Naive thymus-derived CD4-positive, alpha-beta T cell (primary cell): ENCODE data around the gene LMX1A. TPM values are rescaled to one million over a fixed set of nuclear protein-coding genes. Genes with fewer than 3 reads are reported as not detected.
A peak's percentile ranks its signal among the peaks of the same experiment; 100 is the strongest.

Experiments used
- ATAC-seq: fragments of 150-1000 bp; cut with Tn5 transposase; 2 replicates; pipeline ENCODE4 v1.10.0; 2021; ENCODE audit warnings: mild to moderate bottlenecking, moderate library complexity
- CTCF ChIA-PET: fragments of 350-600 bp; sonication (Branson Sonifier 250); formaldehyde crosslinking; loops from one replicate; lab custom pipeline; 2021; ENCODE audit warnings: antibody characterized with exemption; lab: Charles Lee
- POLR2A ChIA-PET: fragments of 350-600 bp; sonication (Branson Sonifier 250); formaldehyde crosslinking; loops from one replicate; lab custom pipeline; 2021; ENCODE audit warnings: antibody characterized with exemption, inconsistent platforms; lab: Charles Lee
- DNase-seq, 9 donors: peaks; one replicate each; pipeline versions ENCODE4 v3.0.0 to v3.0.0-alpha.2; 2020 to 2022; ENCODE audit warnings: mixed read lengths in 1 of 9
- H3K27ac ChIP-seq: one replicate; pipeline ENCODE4 v1.7.0; 2013; ENCODE audit warnings: mild to moderate bottlenecking, low read depth, low read length, moderate library complexity
- H3K27me3 ChIP-seq, 2 donors: one replicate each; pipeline ENCODE4 v1.7.0; 2013; ENCODE audit warnings: low read length in 2 of 2, mild to moderate bottlenecking in 2 of 2, moderate library complexity in 2 of 2; ENCODE audit not compliant: control insufficient read depth in 2 of 2, insufficient read depth in 2 of 2
- H3K36me3 ChIP-seq, 3 experiments: 1 replicate in 2 of 3; 2 replicates in 1 of 3; pipeline ENCODE4 v1.7.0; 2013; ENCODE audit warnings: low read length in 3 of 3, mild to moderate bottlenecking in 3 of 3, moderate library complexity in 1 of 3; ENCODE audit not compliant: insufficient read depth in 3 of 3, control insufficient read depth in 2 of 3
- H3K4me1 ChIP-seq, 2 donors: one replicate each; pipeline ENCODE4 v1.7.0; 2013; ENCODE audit warnings: low read length in 2 of 2, mild to moderate bottlenecking in 2 of 2, moderate library complexity in 1 of 2; ENCODE audit not compliant: control insufficient read depth in 2 of 2, insufficient read depth in 2 of 2
- H3K4me3 ChIP-seq: 2 replicates; pipeline ENCODE4 v1.7.0; 2013; ENCODE audit warnings: mild to moderate bottlenecking, low read length
- H3K9me3 ChIP-seq, 3 experiments: 1 replicate in 2 of 3; 2 replicates in 1 of 3; pipeline ENCODE4 v1.7.0; 2013; ENCODE audit warnings: low read length in 3 of 3; ENCODE audit not compliant: control insufficient read depth in 2 of 3
- H3K27ac Mint-ChIP-seq, 9 donors: one replicate each; pipeline ENCODE4 v1.8.0; 2020 to 2022; ENCODE audit warnings: mixed read lengths in 9 of 9, mild to moderate bottlenecking in 8 of 9, moderate library complexity in 5 of 9, inconsistent platforms in 2 of 9
- H3K27me3 Mint-ChIP-seq, 5 donors: one replicate each; pipeline ENCODE4 v1.8.0; 2021 to 2022; ENCODE audit warnings: mixed read lengths in 5 of 5, mild to moderate bottlenecking in 1 of 5
- H3K36me3 Mint-ChIP-seq, 5 donors: one replicate each; pipeline ENCODE4 v1.8.0; 2020 to 2022; ENCODE audit warnings: mixed read lengths in 5 of 5, mild to moderate bottlenecking in 3 of 5, inconsistent platforms in 1 of 5
- H3K4me1 Mint-ChIP-seq, 7 donors: one replicate each; pipeline ENCODE4 v1.8.0; 2020 to 2022; ENCODE audit warnings: mixed read lengths in 7 of 7, mild to moderate bottlenecking in 3 of 7, inconsistent platforms in 1 of 7
- H3K4me3 Mint-ChIP-seq, 10 donors: one replicate each; pipeline ENCODE4 v1.8.0; 2020 to 2022; ENCODE audit warnings: mild to moderate bottlenecking in 10 of 10, mixed read lengths in 10 of 10, moderate library complexity in 6 of 10, inconsistent platforms in 2 of 10
- H3K9me3 Mint-ChIP-seq, 11 donors: one replicate each; pipeline ENCODE4 v1.8.0; 2020 to 2022; ENCODE audit warnings: mixed read lengths in 11 of 11, mild to moderate bottlenecking in 4 of 11, inconsistent platforms in 1 of 11, moderate library complexity in 1 of 11
- intact Hi-C, 2 donors: fragments of 100-400 bp; cut with micrococcal nuclease; formaldehyde crosslinking; loops; one replicate each; pipeline ENCODE4 v1.15.1; 2023
- polyA plus RNA-seq, 2 donors: library from polyadenylated mRNA; unstranded; fragments of 300-500 nt; fragmentation: Illumina TruSeq; gene quantifications; one replicate each; pipeline ENCODE4 v1.2.3, GENCODE V29; 2021
- total RNA-seq, 6 experiments: library from RNA in 5 of 6; stranded (reverse) in 5 of 6; gene quantifications; 1 replicate in 5 of 6; 2 replicates in 1 of 6; pipeline ENCODE4 v1.2.3 and lab custom pipeline; 2021 to 2026

LMX1A gene
- not detected for total RNA-seq
- not detected for polyA plus RNA-seq
- total RNA-seq (lab: John Stamatoyannopoulos, UW), result not detected

- no peak within 1 kb of the TSS for H3K4me3 ChIP-seq
- DNase-seq, result no peak
- no peaks in the 10 kb centered on the region for H3K36me3 ChIP-seq
- no peaks in the 10 kb centered on the region for H3K9me3 ChIP-seq
- POLR2A ChIA-PET, result no interaction called here
- H3K4me3 Mint-ChIP-seq, result peak within 1 kb of the TSS in 5 of 10 donors; percentile 4 to 31 (median 15)
- H3K27ac ChIP-seq, result no peak within 1 kb of the TSS
- CTCF ChIA-PET, result no interaction called here
- peaks cover 0 to 25% (median 11%) of the 10 kb centered on the region in 7 donors for H3K4me1 Mint-ChIP-seq
- H3K27me3 ChIP-seq, result peaks cover 0 to 4% of the 10 kb centered on the region in 2 donors
- ATAC-seq, result no peak
- no peaks in the 10 kb centered on the region for H3K36me3 Mint-ChIP-seq
- peaks cover 0 to 2% (median 0%) of the 10 kb centered on the region in 11 donors for H3K9me3 Mint-ChIP-seq
- peaks cover 72 to 92% (median 77%) of the 10 kb centered on the region in 5 donors for H3K27me3 Mint-ChIP-seq
- H3K27ac Mint-ChIP-seq, result no peak within 1 kb of the TSS
- intact Hi-C loops, result no loop called here
- H3K4me1 ChIP-seq, result no peaks in the 10 kb centered on the region
Measured at GRCh38 chr1:165355977-165356811, at the start of gene LMX1A. Gene LMX1A (minus strand): TSS chr1:165356715. CDS start chr1:165355559, 1,156 bp downstream.

GRCh38 chr1:165403835-165404482, 47.4 kb upstream of the LMX1A start:
- Histone ChIP-seq H3K4me3 (no peak overlapping the region), H3K36me3 (no peaks in the 10 kb centered on the region), H3K27ac (no peak overlapping the region), H3K9me3 (no peaks in the 10 kb centered on the region), H3K27me3 (no peaks in the 10 kb centered on the region), H3K4me1 (no peaks in the 10 kb centered on the region)
- ChIA-PET CTCF (interaction anchor here (0.7 to 2.0 kb wide), 4 partner anchors 9 to 37 kb away, joined by 3 to 7 read pairs (median 4); no protein-coding TSS in a partner anchor), POLR2A (no interaction called here)
- H3K27me3 Mint-ChIP-seq, result peaks cover 30 to 41% (median 34%) of the 10 kb centered on the region in 5 donors
- intact Hi-C loops, result loop anchor here (1.0 kb wide), 3 partner anchors 11 to 510 kb away; no protein-coding TSS in a partner anchor
- peak; percentile 62 for ATAC-seq
- DNase-seq, result peak in 4 of 9 donors; percentile 25 to 36 (median 30)
- no peaks in the 10 kb centered on the region for H3K9me3 Mint-ChIP-seq
- peaks cover 0 to 4% (median 0%) of the 10 kb centered on the region in 7 donors for H3K4me1 Mint-ChIP-seq
- peak overlapping the region in 1 of 10 donors; percentile 14 for H3K4me3 Mint-ChIP-seq
- H3K27ac Mint-ChIP-seq, result no peak overlapping the region
- H3K36me3 Mint-ChIP-seq, result no peaks in the 10 kb centered on the region

DNA sequence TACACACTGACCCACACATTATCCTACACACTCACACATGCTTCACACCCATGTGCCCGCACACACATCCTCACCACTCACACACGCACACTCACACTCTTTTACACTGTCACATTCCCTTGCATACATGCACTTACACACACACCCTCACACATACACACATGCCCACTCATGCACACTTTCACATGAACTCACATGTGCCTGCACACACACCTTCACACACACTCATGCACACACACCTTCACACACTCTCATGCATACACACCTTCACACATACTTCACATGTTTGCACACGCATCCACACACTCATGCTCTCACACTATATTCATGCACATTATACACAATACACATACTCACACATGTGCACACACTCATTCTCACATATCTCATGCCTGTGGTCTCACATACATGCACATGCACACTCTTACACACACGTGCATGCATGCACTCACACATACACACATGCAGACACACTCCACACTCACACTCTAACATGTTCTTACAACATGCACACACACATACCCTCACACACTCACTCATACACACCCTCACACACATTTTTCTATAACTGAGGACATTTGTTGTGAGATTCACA, 46.1 kb upstream of the LMX1A start:
- intact Hi-C loops, result no loop called here
- CTCF ChIA-PET, result interaction anchor here (1.4 to 2.0 kb wide), 2 partner anchors 9 to 10 kb away, joined by 5 to 7 read pairs; no protein-coding TSS in a partner anchor
- POLR2A ChIA-PET, result no interaction called here
- H3K4me3 ChIP-seq, result no peak overlapping the region
- Mint-ChIP-seq H3K27me3 (peaks cover 24 to 39% (median 28%) of the 10 kb centered on the region in 5 donors), H3K4me1 (peaks cover 0 to 7% (median 4%) of the 10 kb centered on the region in 7 donors), H3K27ac (no peak overlapping the region), H3K9me3 (no peaks in the 10 kb centered on the region), H3K36me3 (no peaks in the 10 kb centered on the region), H3K4me3 (no peak overlapping the region)
- no peak for ATAC-seq
- no peak overlapping the region for H3K27ac ChIP-seq
- DNase-seq, result no peak
- H3K27me3 ChIP-seq, result no peaks in the 10 kb centered on the region
- H3K36me3 ChIP-seq, result no peaks in the 10 kb centered on the region
- H3K4me1 ChIP-seq, result no peaks in the 10 kb centered on the region
- no peaks in the 10 kb centered on the region for H3K9me3 ChIP-seq

DNA sequence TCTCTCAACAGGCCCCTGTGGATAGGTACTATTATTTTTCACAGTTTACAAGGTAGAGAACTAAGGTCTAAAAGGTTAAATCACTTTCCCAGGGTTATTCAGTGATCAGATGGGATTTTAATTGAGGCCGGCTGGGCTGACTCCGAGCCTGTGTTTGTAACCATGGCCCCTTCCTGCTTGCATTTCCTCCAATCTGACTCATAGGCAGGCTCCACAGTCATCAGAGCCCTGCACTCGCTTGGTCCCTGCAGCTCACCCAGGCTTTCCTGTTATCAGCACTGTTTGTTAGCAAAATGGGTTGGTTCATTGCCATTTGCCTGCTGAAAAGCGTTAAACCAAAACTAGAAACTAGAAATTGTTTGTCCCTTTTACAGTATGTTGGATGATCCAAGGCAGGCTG, 41.4 kb upstream of the LMX1A start:
- H3K9me3 ChIP-seq, result no peaks in the 10 kb centered on the region
- H3K4me1 ChIP-seq, result peaks cover 7% of the 10 kb centered on the region in 2 donors
- Mint-ChIP-seq H3K4me1 (peaks cover 10 to 30% (median 19%) of the 10 kb centered on the region in 7 donors), H3K9me3 (peaks cover 0 to 5% (median 0%) of the 10 kb centered on the region in 11 donors), H3K36me3 (no peaks in the 10 kb centered on the region), H3K4me3 (no peak overlapping the region), H3K27me3 (peaks cover 38 to 74% (median 47%) of the 10 kb centered on the region in 5 donors), H3K27ac (no peak overlapping the region)
- ChIA-PET CTCF (interaction anchor here (1.2 to 1.3 kb wide), 2 partner anchors 11 to 195 kb away, joined by 3 to 5 read pairs; no protein-coding TSS in a partner anchor), POLR2A (no interaction called here)
- H3K4me3 ChIP-seq, result no peak overlapping the region
- H3K27me3 ChIP-seq, result peaks cover 0 to 7% of the 10 kb centered on the region in 2 donors
- no peak overlapping the region for H3K27ac ChIP-seq
- no peak for ATAC-seq
- intact Hi-C loops, result no loop called here
- no peaks in the 10 kb centered on the region for H3K36me3 ChIP-seq
- DNase-seq, result no peak

- DNase-seq (no peak), ATAC-seq (no peak)
- Histone ChIP-seq H3K27me3 (peaks cover 0 to 15% of the 10 kb centered on the region in 2 donors), H3K9me3 (no peaks in the 10 kb centered on the region), H3K36me3 (no peaks in the 10 kb centered on the region), H3K4me3 (no peak overlapping the region), H3K27ac (no peak overlapping the region), H3K4me1 (peaks cover 13 to 14% of the 10 kb centered on the region in 2 donors)
- H3K27ac Mint-ChIP-seq, result no peak overlapping the region
- peaks cover 17 to 38% (median 29%) of the 10 kb centered on the region in 7 donors for H3K4me1 Mint-ChIP-seq
- H3K4me3 Mint-ChIP-seq, result no peak overlapping the region
- no peaks in the 10 kb centered on the region for H3K36me3 Mint-ChIP-seq
- ChIA-PET POLR2A (no interaction called here), CTCF (interaction anchor here (5.3 kb wide), 1 partner anchor 200 kb away, joined by 127 read pairs; no protein-coding TSS in a partner anchor)
- peaks cover 0 to 5% (median 0%) of the 10 kb centered on the region in 11 donors for H3K9me3 Mint-ChIP-seq
- H3K27me3 Mint-ChIP-seq, result peaks cover 44 to 89% (median 63%) of the 10 kb centered on the region in 5 donors
- intact Hi-C loops, result no loop called here
Measured at GRCh38 chr1:165395901-165396300, 39.4 kb upstream of the LMX1A start.

DNA sequence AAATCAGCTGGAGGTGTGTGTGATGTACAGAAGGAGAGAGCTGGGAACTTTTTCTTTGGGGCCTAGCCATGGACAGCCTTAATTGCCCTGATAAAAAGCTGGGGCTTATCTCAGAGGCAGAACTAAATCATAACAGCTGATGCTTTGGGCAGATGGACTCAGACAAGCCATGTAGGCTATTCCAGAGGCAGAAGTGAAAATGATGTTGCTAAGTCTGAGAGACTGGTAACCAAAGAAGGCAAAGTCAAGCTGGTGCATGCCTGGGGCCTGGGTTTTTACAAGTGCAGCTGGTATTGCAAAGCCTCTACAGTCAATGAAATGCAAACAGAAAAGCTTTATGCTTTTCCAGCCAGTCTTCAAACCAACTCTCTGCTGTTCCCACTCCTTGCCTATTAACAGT, 39.0 kb upstream of the LMX1A start:
- H3K9me3 Mint-ChIP-seq, result peaks cover 0 to 5% (median 0%) of the 10 kb centered on the region in 11 donors
- H3K27ac Mint-ChIP-seq, result no peak overlapping the region
- H3K4me3 ChIP-seq, result no peak overlapping the region
- no peak overlapping the region for H3K4me3 Mint-ChIP-seq
- H3K36me3 Mint-ChIP-seq, result no peaks in the 10 kb centered on the region
- peaks cover 0 to 15% of the 10 kb centered on the region in 2 donors for H3K27me3 ChIP-seq
- no peak overlapping the region for H3K27ac ChIP-seq
- POLR2A ChIA-PET, result no interaction called here
- ATAC-seq (no peak), DNase-seq (no peak)
- intact Hi-C loops, result no loop called here
- H3K27me3 Mint-ChIP-seq, result peaks cover 44 to 89% (median 63%) of the 10 kb centered on the region in 5 donors
- CTCF ChIA-PET, result interaction anchor here (0.6 to 5.3 kb wide), 2 partner anchors 201 to 519 kb away, joined by 3 to 127 read pairs; no protein-coding TSS in a partner anchor
- peaks cover 13 to 14% of the 10 kb centered on the region in 2 donors for H3K4me1 ChIP-seq
- no peaks in the 10 kb centered on the region for H3K36me3 ChIP-seq
- H3K9me3 ChIP-seq, result no peaks in the 10 kb centered on the region
- H3K4me1 Mint-ChIP-seq, result peaks cover 17 to 38% (median 29%) of the 10 kb centered on the region in 7 donors
